NCI-H1092 treated with DMSO at 0.1 percent for 48 hours (cell line): ENCODE measurements around the gene HSPA4L.

Experiments
- DNase-seq: peaks from one replicate; lab custom pipeline; 2025; lab: John Stamatoyannopoulos, UW

The HSPA4L gene

GRCh38 chr4:127870281-127870680 lies 88.2 kb downstream of the HSPA4L start:
- no peak for DNase-seq

GRCh38 chr4:127870688-127871087 lies 88.6 kb downstream of the HSPA4L start:
- no peak for DNase-seq

GRCh38 chr4:127875791-127876190 lies 93.7 kb downstream of the HSPA4L start:
- DNase-seq, result no peak

- peak; percentile 95 for DNase-seq
These were observed 98.8 kb downstream of the HSPA4L start, which contains the start of gene PLK4 for GRCh38 chr4:127880763-127881562. Gene PLK4, plus strand, starts transcription at chr4:127880893. Its CDS starts 242 bp downstream, at chr4:127881135.

GRCh38 chr4:127881563-127881864 lies 99.4 kb downstream of the HSPA4L start:
- no peak for DNase-seq

- DNase-seq, result peak; percentile 60
These were observed 106.4 kb downstream of the HSPA4L start for GRCh38 chr4:127888559-127888958.

- peak; percentile 34 for DNase-seq
These were observed 107.8 kb downstream of the HSPA4L start for GRCh38 chr4:127889903-127890302.
